ENCODE results near the gene RSPH1.

- TF ChIP-seq POLR2A (IDR thresholded peaks at IDR 0.05) (no peak), CTCF (IDR thresholded peaks at IDR 0.05) (no peak)
Observed at GRCh38 chr21:42513151-42513984, 17.3 kb upstream of the RSPH1 start, which contains the start of gene SLC37A1.
